Nephron (organoid): ENCODE results near the gene MX2.
"Not testable (repeated sequence)": the region's sequence is repeated elsewhere in the genome, so short reads cannot be mapped to it uniquely, and the experiment has no call there.

Source experiments
- H3K27ac Mint-ChIP-seq, 3 experiments: 2 replicates each; pipeline ENCODE4 v1.8.0; 2020; ENCODE audit warnings: mixed read lengths in 3 of 3, mild to moderate bottlenecking in 2 of 3, moderate library complexity in 1 of 3
- H3K27me3 Mint-ChIP-seq: 2 replicates; pipeline ENCODE4 v1.8.0; 2021; ENCODE audit warnings: low read depth, mild to moderate bottlenecking, moderate library complexity, mixed read lengths
- H3K36me3 Mint-ChIP-seq: 2 replicates; pipeline ENCODE4 v1.8.0; 2020; ENCODE audit warnings: low read depth, mixed read lengths
- H3K4me1 Mint-ChIP-seq: 2 replicates; pipeline ENCODE4 v1.8.0; 2020; ENCODE audit warnings: mixed read lengths
- H3K4me3 Mint-ChIP-seq, 3 experiments: 2 replicates each; pipeline ENCODE4 v1.8.0; 2020; ENCODE audit warnings: mild to moderate bottlenecking in 3 of 3, mixed read lengths in 3 of 3, moderate library complexity in 2 of 3
- H3K9me3 Mint-ChIP-seq: 2 replicates; pipeline ENCODE4 v1.8.0; 2020; ENCODE audit warnings: mixed read lengths
- TF ChIP-seq, protein P1 (sequence below), 3 experiments: fragments of 200-600 bp; sonication (generic); IDR thresholded peaks; one replicate each; pipeline ENCODE4 v1.5.0; 2021; ENCODE audit warnings: antibody characterized with exemption in 3 of 3; ENCODE audit not compliant: unreplicated experiment in 3 of 3

Gene MX2

DNA sequence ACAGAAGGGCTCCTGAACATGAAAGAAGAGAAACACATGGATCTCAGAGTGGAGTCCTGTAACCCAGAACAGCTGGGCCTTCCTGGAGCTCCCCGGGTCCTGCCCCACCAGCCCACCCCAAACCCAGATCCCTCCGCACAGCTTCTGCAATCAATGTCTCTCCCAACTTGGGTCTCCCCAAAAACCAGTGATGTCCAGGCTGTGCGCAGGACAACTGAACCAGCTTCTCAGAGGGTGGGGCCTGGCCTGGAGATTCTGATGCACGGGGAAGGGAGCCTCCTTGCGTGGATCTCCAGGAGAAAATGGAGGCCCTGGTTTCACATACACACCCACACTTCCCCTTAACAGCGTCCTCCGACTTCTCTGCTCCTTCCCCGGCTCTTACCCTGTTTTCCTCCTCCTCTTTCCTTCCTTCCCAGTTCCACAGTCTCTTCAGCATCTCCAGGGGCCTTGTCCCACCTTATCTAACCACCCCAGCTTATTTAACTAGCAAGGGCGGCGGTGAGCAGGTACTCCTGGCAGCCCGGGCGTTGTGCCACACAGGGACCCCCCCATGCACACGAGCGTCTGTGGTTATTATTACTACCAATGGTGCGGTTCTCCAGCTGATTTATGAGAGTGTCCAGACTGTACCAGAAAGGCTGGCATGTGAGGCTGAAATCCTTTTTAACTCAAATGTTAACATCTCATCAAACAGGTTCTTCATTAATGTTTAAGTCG is 11.2 kb upstream of the MX2 start:
- no peak overlapping the region for H3K4me3 Mint-ChIP-seq
- peaks cover 3% of the 10 kb centered on the region for H3K27me3 Mint-ChIP-seq
- H3K36me3 Mint-ChIP-seq: no peaks in the 10 kb centered on the region
- no peaks in the 10 kb centered on the region for H3K9me3 Mint-ChIP-seq
- no peaks in the 10 kb centered on the region for H3K4me1 Mint-ChIP-seq
- H3K27ac Mint-ChIP-seq: peak overlapping the region in 2 of 3 experiments; percentile 10 to 28
- TF ChIP-seq, protein P1, sequence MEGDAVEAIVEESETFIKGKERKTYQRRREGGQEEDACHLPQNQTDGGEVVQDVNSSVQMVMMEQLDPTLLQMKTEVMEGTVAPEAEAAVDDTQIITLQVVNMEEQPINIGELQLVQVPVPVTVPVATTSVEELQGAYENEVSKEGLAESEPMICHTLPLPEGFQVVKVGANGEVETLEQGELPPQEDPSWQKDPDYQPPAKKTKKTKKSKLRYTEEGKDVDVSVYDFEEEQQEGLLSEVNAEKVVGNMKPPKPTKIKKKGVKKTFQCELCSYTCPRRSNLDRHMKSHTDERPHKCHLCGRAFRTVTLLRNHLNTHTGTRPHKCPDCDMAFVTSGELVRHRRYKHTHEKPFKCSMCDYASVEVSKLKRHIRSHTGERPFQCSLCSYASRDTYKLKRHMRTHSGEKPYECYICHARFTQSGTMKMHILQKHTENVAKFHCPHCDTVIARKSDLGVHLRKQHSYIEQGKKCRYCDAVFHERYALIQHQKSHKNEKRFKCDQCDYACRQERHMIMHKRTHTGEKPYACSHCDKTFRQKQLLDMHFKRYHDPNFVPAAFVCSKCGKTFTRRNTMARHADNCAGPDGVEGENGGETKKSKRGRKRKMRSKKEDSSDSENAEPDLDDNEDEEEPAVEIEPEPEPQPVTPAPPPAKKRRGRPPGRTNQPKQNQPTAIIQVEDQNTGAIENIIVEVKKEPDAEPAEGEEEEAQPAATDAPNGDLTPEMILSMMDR (IDR thresholded peaks at IDR 0.05; ENCODE audit: unreplicated experiment in 3 of 3): no peak

DNA sequence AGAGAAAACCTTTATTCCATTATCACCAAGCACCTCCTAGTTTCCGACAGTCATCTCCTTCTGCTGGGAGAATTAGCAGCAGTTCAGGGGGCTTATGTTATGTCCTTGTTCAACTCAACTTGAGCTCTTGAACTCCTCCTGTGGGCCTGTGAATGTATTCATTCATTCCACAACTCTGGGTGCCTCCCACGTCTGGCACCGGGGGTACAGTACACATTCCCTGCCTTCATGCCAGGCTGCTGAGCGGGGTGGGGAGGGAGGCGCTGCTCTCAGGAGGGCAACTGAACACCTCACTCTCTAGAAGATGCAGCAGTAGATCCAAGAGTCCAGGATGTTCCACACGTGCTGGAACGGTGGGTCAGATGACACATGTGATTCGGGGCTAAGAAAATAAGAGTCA is 4.3 kb upstream of the MX2 start:
- peaks cover 5% of the 10 kb centered on the region for H3K4me1 Mint-ChIP-seq
- TF ChIP-seq, protein P1 (IDR thresholded peaks at IDR 0.05; ENCODE audit: unreplicated experiment in 3 of 3): no peak
- H3K9me3 Mint-ChIP-seq: no peaks in the 10 kb centered on the region
- H3K27me3 Mint-ChIP-seq: peaks cover 10% of the 10 kb centered on the region
- H3K4me3 Mint-ChIP-seq: no peak overlapping the region
- no peaks in the 10 kb centered on the region for H3K36me3 Mint-ChIP-seq
- no peak overlapping the region for H3K27ac Mint-ChIP-seq

DNA sequence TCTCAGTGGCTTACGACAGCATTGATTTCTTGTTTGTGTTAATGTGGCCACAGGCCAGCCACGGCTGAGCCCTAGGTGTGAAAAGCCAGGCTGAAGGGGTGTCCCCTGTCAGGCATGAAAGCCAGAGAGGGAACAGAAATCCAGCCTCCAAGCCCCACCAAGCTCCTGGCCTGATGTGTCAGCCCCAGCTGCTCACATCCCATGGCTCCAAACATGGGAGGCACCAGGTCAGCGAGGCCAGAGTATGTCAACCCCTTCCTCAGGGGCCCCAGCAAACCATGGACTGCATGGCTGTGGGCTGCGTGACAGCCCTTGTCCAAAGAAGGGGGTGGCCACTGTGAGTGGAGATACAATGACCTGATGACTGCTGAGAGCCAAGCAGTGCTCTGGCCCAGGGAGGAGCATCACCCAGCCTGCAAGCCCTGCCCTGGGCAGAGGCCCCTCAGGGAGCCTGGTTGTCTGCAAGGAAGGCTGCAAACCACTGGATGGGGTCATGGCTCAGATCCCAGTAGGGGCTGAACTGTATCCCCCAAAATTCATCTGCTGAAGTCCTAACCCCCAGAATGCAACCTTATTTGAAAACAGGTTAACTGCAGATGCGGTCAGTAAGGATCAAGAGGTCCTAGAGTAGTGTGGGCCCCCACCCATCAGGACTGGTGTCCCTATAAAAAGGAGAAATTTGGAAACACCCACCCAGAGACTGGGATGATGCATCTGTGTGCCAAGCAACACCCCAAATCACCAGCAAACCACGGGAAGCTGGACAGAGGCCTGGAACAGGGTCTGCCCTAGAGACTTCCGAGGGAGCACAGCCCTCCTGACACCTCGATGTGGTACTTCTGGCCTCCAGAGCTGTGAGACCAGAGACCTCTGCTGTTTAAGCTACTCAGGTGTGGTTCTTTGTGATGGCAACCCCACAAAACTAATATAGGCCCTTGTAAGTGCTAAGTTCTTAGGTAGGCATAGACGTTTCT is 3.3 kb upstream of the MX2 start:
- H3K36me3 Mint-ChIP-seq: no peaks in the 10 kb centered on the region
- H3K9me3 Mint-ChIP-seq: no peaks in the 10 kb centered on the region
- TF ChIP-seq, protein P1 (IDR thresholded peaks at IDR 0.05; ENCODE audit: unreplicated experiment in 3 of 3): no peak
- no peak overlapping the region for H3K27ac Mint-ChIP-seq
- peaks cover 5% of the 10 kb centered on the region for H3K4me1 Mint-ChIP-seq
- peaks cover 12% of the 10 kb centered on the region for H3K27me3 Mint-ChIP-seq
- no peak overlapping the region for H3K4me3 Mint-ChIP-seq

DNA sequence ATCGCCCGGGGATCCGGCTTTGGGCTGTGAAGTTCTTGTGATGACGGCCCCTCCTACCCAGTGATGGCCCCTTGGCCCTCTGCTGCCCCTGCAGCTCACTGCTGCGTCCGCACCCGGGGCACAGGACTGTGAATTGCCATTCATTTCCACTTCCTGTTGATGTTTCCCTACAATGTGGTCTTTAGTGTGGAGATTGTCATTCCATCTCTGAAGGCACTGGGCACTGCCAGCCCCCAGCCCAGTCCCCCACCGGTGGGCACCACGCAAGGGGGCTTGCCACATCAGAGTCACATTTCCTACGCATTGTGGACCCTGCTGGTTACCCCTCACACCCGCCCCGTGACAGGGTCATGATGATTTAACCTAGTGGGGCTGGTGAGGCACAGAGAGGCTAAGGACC is 2.5 kb upstream of the MX2 start:
- no peaks in the 10 kb centered on the region for H3K9me3 Mint-ChIP-seq
- peaks cover 5% of the 10 kb centered on the region for H3K4me1 Mint-ChIP-seq
- H3K36me3 Mint-ChIP-seq: no peaks in the 10 kb centered on the region
- peaks cover 9% of the 10 kb centered on the region for H3K27me3 Mint-ChIP-seq
- TF ChIP-seq, protein P1 (IDR thresholded peaks at IDR 0.05; ENCODE audit: unreplicated experiment in 3 of 3): no peak
- H3K4me3 Mint-ChIP-seq: no peak overlapping the region
- no peak overlapping the region for H3K27ac Mint-ChIP-seq

DNA sequence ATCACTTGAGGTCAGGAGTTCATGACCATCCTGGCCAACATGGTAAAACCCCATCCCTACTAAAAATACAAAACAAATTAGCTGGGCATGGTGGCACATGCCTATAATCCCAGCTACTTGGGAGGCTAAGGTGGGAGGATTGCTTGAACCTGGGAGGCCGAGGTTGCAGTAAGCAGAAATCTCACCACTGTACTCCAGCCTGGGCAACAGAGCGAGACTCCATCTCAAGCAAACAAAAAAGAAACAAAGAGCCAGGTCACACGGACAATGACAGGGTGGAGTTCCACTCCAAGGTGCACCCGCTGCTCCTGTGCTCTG is 2.1 kb upstream of the MX2 start:
- H3K9me3 Mint-ChIP-seq, H3K36me3 Mint-ChIP-seq, H3K4me3 Mint-ChIP-seq, H3K27ac Mint-ChIP-seq, H3K4me1 Mint-ChIP-seq: not testable (repeated sequence)
- peaks cover 11% of the 10 kb centered on the region for H3K27me3 Mint-ChIP-seq

DNA sequence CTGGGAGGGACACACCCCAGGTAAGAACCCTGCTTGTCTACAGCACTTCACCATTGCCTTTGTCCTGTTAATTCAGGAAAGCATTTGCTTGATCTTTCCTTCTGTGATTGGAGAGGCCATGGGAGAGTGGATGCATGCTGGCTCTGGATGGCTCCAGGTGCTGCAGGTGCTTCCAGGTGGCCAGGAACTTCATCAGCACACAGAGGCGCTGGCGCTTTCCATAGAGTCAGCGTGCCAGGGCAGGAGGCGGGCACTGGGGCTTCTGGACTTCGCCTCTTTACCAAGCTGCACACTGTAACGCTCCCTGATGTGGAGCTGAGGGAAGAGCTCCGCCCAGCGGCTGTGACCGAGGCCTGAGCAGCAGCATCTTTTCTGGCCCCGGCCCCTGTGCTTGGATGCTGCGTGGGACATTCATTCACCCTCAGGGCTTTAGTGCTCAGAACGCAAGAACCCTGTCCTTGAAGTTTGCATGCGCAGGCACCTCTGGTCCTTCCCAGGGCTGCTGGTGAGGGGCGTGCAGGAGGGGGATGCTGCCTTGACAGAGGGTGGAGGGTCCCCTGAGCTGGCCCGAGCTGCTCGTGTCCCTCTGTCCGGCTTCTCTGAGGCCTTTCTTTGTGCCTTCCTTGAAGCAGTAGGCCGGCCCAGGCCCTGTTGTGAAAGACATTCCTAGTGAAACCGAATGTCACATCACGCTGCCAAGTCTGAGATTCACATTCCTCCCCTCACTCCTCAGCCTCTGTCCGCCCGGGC is 1.6 kb upstream of the MX2 start:
- TF ChIP-seq, protein P1 (IDR thresholded peaks at IDR 0.05; ENCODE audit: unreplicated experiment in 3 of 3): no peak
- H3K27ac Mint-ChIP-seq: peak overlapping the region in 2 of 3 experiments; percentile 15 to 35

More for the DNA sequence above, 1.6 kb upstream of the MX2 start:
- peaks cover 16% of the 10 kb centered on the region for H3K27me3 Mint-ChIP-seq
- no peaks in the 10 kb centered on the region for H3K36me3 Mint-ChIP-seq
- H3K9me3 Mint-ChIP-seq: no peaks in the 10 kb centered on the region
- peaks cover 5% of the 10 kb centered on the region for H3K4me1 Mint-ChIP-seq
- H3K4me3 Mint-ChIP-seq: no peak overlapping the region
